HG03342 (cell line): ENCODE data around the gene ELF2.
A peak's percentile ranks its signal among the peaks of the same experiment; 100 is the strongest.
"Not testable (repeated sequence)": the region's sequence is repeated elsewhere in the genome, so short reads cannot be mapped to it uniquely, and the experiment has no call there.

ENCODE experiments used
- ATAC-seq: cut with Tn5 transposase; IDR thresholded peaks from one replicate; pipeline ENCODE4 v1.9.1; 2021; ENCODE audit warnings: mild to moderate bottlenecking, moderate library complexity; ENCODE audit not compliant: unreplicated experiment

Gene ELF2

GRCh38 chr4:139177049-139177868 is at the start of gene ELF2:
Gene ELF2 (minus strand): TSS chr4:139177218. CDS start chr4:139137701, 39,517 bp downstream.
- peak; percentile 41 for ATAC-seq

DNA sequence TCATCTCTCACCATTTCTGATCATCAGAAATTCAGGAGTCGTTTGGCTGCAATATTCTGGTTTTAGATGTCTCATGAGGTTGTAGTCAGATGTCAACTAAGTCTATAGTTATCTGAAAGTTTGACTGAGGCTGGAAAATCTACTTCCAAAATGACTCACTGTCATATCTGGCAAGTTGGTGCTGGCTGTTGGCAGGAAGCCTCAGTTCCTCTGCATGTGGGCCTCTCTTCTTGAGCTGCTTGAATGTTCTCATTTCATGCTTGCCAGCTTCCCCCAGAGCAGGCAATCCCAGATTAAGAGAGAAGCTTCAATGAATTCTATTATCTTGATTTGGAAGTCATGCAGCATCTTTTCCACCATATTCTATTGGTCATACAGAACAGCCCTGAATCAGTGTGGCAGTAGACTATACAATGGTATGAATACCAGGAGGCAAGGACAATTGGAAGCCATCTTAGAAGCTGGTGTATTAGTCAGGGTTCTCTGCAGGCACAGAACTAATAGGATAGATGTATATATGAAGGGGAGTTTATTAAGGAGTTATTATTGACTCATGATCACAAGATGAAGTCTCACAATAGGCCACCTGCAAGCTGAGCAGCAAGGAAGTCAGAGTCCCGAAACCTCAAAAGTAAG is 46.8 kb upstream of the ELF2 start:
- no peak for ATAC-seq

DNA sequence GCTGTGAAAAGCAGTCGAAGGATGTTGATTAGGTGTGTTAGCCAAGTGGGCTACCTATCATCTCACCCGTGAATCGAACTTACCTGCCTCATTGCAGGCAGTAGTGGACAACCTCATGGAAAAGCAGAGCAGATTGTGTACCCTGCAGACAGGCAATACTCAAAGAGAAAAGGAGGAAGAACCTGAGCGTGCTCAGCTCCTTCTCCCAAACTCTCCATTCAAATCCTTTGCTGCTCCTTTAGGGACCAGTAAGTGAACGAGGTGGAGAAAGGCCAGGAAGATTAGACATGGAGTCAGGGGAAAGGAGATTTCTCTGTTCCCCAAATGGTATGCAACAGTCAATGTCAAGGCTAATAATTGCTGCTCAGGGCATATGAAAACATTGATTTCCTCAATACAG is 45.2 kb upstream of the ELF2 start:
- no peak for ATAC-seq

- no peak for ATAC-seq
Observed at GRCh38 chr4:139221687-139222086, 44.7 kb upstream of the ELF2 start.

DNA sequence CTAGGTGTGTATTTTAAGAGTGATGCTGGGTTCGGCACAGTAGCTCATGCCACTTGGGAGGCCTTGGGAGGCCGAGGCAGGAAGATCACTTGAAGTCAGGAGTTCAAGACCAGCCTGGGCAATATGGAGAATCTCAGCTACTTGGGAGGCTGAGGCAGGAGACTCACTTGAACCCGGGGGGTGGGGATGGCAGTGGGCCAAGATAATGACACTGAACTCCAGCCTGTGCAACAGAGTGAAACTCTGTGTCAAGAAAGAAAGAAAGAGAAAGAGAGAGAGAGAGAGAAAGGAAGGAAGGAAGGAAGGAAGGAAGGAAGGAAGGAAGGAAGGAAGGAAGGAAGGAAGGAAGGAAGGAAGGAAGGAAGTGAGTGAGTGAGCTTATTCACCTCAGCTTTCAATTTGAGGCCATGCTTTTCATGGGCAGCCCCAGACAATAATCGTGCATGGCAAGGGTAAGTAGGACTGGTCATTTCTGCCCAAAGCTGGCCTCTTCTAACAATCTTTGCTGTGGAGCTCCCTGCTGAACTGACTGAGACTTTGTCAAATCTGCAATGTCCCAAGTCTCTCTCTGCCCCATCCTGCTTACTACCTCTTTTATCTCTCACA is 42.5 kb upstream of the ELF2 start:
- no peak for ATAC-seq

- peak; percentile 100 for ATAC-seq
Observed at GRCh38 chr4:139214039-139214534, 37.1 kb upstream of the ELF2 start.

- not testable (repeated sequence) for ATAC-seq
Observed at GRCh38 chr4:139213633-139214032, 36.6 kb upstream of the ELF2 start.

DNA sequence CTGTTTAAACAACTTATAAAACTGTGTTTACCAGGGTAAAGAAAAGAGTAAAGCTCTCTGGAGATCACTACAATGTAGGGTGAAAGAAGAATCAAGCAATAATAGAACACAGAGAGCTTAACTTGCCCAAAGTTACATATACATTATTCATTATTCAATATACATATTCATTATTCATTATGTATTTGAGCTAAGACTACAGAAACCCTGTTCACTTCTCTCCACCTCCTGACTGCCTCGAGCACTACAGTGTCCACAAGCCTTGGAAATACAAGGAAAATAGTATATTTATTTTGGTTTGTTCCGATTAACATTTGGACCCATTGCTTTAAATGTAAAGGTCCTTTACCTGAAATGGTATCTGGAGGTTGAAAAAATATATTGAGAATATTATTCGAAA is 35.9 kb upstream of the ELF2 start:
- no peak for ATAC-seq

DNA sequence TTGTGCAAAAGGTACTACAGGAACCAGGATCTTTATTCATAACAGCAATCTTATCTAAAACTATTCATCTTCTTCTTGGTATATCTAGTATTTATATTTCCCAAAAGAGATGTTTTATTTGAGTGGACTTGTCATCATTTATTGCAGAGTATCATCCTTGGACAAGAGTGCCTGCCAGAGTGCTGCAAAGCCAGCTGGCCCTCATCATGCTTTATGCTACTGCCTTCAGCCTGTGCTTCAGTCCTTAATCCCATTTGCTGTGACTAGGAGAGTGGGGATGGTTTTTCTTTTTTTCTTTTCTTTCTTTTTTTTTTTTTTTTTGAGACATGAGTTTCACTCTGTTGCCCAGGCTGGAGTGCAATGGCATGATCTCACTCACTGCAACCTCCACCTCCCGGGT is 33.5 kb upstream of the ELF2 start:
- no peak for ATAC-seq

DNA sequence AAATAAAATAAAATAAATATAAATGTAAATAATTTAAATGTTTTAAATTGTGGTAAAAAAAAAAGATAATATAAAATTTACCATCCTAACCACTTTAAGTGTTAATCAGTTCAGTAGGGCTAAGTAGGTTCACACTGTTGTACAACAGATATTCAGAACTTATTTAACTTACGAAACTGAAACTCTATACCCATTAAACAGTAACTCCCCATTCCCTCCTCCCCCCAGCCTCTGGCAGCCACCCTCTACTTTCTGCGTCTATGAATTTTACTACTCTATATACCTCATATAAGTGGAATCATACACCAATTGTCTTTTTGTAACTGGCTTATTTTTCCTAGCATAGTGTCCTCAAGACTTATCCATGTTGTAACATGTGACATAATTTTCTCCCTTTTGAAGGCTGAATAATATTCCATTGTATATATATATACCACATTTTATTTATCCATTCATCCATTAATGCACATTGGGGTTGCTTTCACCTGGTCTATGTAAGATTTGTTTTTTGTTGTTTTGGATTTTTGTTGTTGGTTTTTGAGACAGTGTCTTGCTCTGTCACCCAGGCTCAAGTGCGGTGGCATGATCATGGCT is 32.5 kb upstream of the ELF2 start:
- ATAC-seq, result no peak

GRCh38 chr4:139208404-139208945 is 31.5 kb upstream of the ELF2 start:
- ATAC-seq, result peak; percentile 69

- ATAC-seq, result no peak
Observed at GRCh38 chr4:139207873-139208403, 30.9 kb upstream of the ELF2 start.

GRCh38 chr4:139207247-139207646 is 30.2 kb upstream of the ELF2 start:
- ATAC-seq, result peak; percentile 39

DNA sequence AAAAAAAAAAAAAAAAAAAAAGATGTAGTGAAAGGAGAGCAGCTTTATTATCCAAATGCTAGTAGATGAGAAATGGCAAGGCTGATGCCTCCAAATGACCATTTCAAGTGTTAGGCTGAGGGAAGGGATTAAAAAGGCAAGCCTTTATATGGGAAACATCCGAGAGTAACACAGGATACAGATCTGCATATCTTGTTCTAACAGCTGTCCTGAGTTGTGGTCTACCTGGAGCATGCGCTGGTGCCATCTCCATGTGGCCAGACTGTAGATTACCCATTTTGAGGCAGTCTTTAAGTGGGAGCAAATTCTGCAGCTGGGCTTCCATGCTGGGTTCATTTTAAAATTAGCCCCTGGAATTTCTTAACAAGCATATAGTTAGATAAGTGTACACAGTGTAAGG is 26.0 kb upstream of the ELF2 start:
- no peak for ATAC-seq

DNA sequence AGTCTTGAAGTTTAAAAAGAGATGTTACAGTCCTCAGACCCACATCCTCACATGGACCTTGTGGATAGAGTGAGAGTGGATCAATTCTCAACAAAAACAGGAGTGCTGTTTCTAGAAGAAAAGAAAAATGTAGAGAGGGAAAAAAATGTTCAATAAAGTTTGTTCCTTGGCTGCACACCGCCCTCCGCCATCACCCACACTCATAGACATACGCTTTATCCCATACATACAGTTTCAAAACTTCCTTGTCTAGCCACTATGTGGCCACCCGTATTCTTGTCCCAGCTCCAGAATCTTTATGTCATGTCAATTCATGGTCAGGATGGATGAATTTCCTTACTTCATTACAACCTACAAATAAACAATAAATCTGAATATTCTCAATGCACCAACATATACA is 23.5 kb upstream of the ELF2 start:
- ATAC-seq, result no peak

- ATAC-seq, result no peak
Observed at GRCh38 chr4:139200102-139200501, 23.1 kb upstream of the ELF2 start.

GRCh38 chr4:139197214-139197613 is 20.2 kb upstream of the ELF2 start:
- not testable (repeated sequence) for ATAC-seq

- ATAC-seq, result no peak
Observed at GRCh38 chr4:139196462-139196861, 19.4 kb upstream of the ELF2 start.

- no peak for ATAC-seq
Observed at GRCh38 chr4:139191373-139191772, 14.4 kb upstream of the ELF2 start.

DNA sequence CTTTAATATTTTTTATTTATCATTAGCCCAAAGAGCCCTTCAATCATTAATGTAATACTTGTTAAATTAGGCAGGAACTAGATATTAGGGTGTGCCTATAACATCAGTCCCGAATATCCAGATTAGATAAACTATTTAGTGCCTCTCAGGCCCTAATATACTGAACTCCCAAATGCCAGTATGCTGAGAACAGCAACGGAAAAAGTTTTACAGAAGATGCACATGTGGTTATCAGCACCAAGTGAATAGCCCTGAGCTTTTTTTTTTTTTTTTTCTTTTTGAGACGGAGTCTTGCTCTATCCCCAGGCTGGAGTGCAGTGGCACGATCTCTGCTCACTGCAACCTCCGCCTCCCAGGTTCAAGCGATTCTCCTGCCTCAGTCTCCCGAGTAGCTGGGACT is 13.0 kb upstream of the ELF2 start:
- ATAC-seq, result no peak

GRCh38 chr4:139189417-139189749 is 12.4 kb upstream of the ELF2 start:
- ATAC-seq, result no peak
